GM12878 (cell line): Measurements from ENCODE around the gene MZB1. TPM values are rescaled to one million over a fixed set of nuclear protein-coding genes. Genes with fewer than 3 reads are reported as not detected.
A peak's percentile ranks its signal among the peaks of the same experiment; 100 is the strongest.

Experiments
- ATAC-seq: fragments of 200-7000 bp; cut with Tn5 transposase; 3 replicates; pipeline ENCODE4 v1.9.1; 2020; ENCODE audit warnings: mild to moderate bottlenecking, moderate library complexity
- BruUV-seq: library from RNA; stranded (reverse); fragments of 400-500 nt; replicated peaks from 2 replicates; lab custom pipeline; 2021; lab: Mats Ljungman, UMichigan
- CTCF ChIA-PET: fragments of 300-600 bp; sonication (Branson Sonifier 250); formaldehyde crosslinking; extraction: SDS; loops from one replicate; lab custom pipeline; 2021; ENCODE audit warnings: inconsistent platforms; lab: Yijun Ruan, JAX
- POLR2A ChIA-PET: fragments of 350-600 bp; formaldehyde crosslinking; extraction: SDS; loops from one replicate; lab custom pipeline; 2021; ENCODE audit warnings: inconsistent platforms; lab: Charles Lee
- RAD21 ChIA-PET: fragments of 300-600 bp; sonication (Branson Sonifier 250); formaldehyde crosslinking; loops from one replicate; lab custom pipeline; 2023; ENCODE audit warnings: antibody characterized with exemption; ENCODE audit not compliant: unreplicated experiment; lab: Charles Lee
- SMC1A ChIA-PET: fragments of 300-600 bp; sonication (Branson Sonifier 250); formaldehyde crosslinking; loops from one replicate; lab custom pipeline; 2023; ENCODE audit not compliant: unreplicated experiment, uncharacterized antibody; lab: Charles Lee
- DNase-seq: peaks from one replicate; pipeline ENCODE4 v3.0.0-alpha.2; 2011; ENCODE audit warnings: low read depth, low spot score
- FAIRE-seq: peaks from 3 replicates; lab custom pipeline; 2011; peaks lifted over from hg19 to GRCh38; lab: Jason Lieb, UNC
- H2AFZ ChIP-seq: 2 replicates; pipeline ENCODE4 v1.6.0; 2011; ENCODE audit warnings: low read depth, low read length, control low read depth; ENCODE audit not compliant: control insufficient read depth
- H3K27ac ChIP-seq: 2 replicates; pipeline ENCODE4 v1.5.1; 2011; ENCODE audit warnings: control low read depth; ENCODE audit not compliant: control insufficient read depth, insufficient read depth
- H3K27me3 ChIP-seq, 2 experiments: replicated peaks in 1 of 2; 2 replicates each; pipeline versions ENCODE4 v1.6.0 to v1.6.1; 2011; ENCODE audit warnings: low read length in 1 of 2; ENCODE audit not compliant: control insufficient read depth in 2 of 2, insufficient read depth in 2 of 2
- H3K36me3 ChIP-seq, 2 experiments: 2 replicates each; pipeline ENCODE4 v1.5.1; 2011; ENCODE audit warnings: low read length in 1 of 2; ENCODE audit not compliant: control insufficient read depth in 2 of 2, insufficient read depth in 2 of 2
- H3K4me1 ChIP-seq: 2 replicates; pipeline ENCODE4 v1.6.1; 2011; ENCODE audit warnings: mild to moderate bottlenecking, low read length, moderate library complexity, mixed read lengths; ENCODE audit not compliant: control insufficient read depth, insufficient read depth
- H3K4me2 ChIP-seq: 2 replicates; pipeline ENCODE4 v1.6.0; 2011; ENCODE audit warnings: control low read depth; ENCODE audit not compliant: control insufficient read depth, insufficient read depth
- H3K4me3 ChIP-seq: fragments of 200-600 bp; sonication (generic); 2 replicates; pipeline ENCODE4 v1.5.1; 2016
- H3K79me2 ChIP-seq: 2 replicates; pipeline ENCODE4 v1.6.0; 2011; ENCODE audit warnings: low read length; ENCODE audit not compliant: control insufficient read depth, insufficient read depth
- H3K9ac ChIP-seq: 2 replicates; pipeline ENCODE4 v1.8.0; 2011; ENCODE audit warnings: low read length, control low read depth, mixed read lengths; ENCODE audit not compliant: control insufficient read depth, insufficient read depth
- H3K9me3 ChIP-seq: replicated peaks from 3 replicates; pipeline ENCODE4 v1.5.1; 2011; ENCODE audit warnings: mild to moderate bottlenecking, low read length; ENCODE audit not compliant: control insufficient read depth, insufficient read depth
- H4K20me1 ChIP-seq: 2 replicates; pipeline ENCODE4 v1.6.0; 2011; ENCODE audit not compliant: control insufficient read depth, insufficient read depth
- BACH1 ChIP-seq: fragments of 450-650 bp; IDR thresholded peaks from 2 replicates; pipeline ENCODE4 v1.6.1; 2017; ENCODE audit warnings: mild to moderate bottlenecking, borderline replicate concordance
- CHD2 ChIP-seq: IDR thresholded peaks from 2 replicates; pipeline ENCODE4 v1.6.1; 2011; ENCODE audit warnings: low read depth, low read length, improper control_type of control experiment, borderline replicate concordance
- DPF2 ChIP-seq: fragments of 450-650 bp; IDR thresholded peaks from 2 replicates; pipeline ENCODE4 v1.6.1; 2017; ENCODE audit warnings: mild to moderate bottlenecking
- HCFC1 ChIP-seq: fragments of 150-350 bp; IDR thresholded peaks from 2 replicates; pipeline ENCODE4 v1.6.1; 2014; ENCODE audit warnings: low read length
- IKZF1 ChIP-seq: fragments of 450-650 bp; conservative IDR thresholded peaks from 2 replicates; pipeline ENCODE4 v1.6.1; 2017; ENCODE audit warnings: antibody characterized with exemption, mild to moderate bottlenecking
- NR2F1 ChIP-seq: fragments of 450-650 bp; conservative IDR thresholded peaks from 2 replicates; pipeline ENCODE4 v1.6.1; 2017; ENCODE audit warnings: mild to moderate bottlenecking
- PBX3 ChIP-seq: IDR thresholded peaks from 2 replicates; pipeline ENCODE4 v1.6.1; 2011; ENCODE audit warnings: mild to moderate bottlenecking, low read depth, low read length, moderate library complexity; ENCODE audit not compliant: insufficient replicate concordance
- PML ChIP-seq: IDR thresholded peaks from 2 replicates; pipeline ENCODE4 v1.6.1; 2012; ENCODE audit warnings: low read length, inconsistent platforms
- SP1 ChIP-seq: IDR thresholded peaks from one replicate; pipeline ENCODE4 v1.6.1; 2011; ENCODE audit warnings: low read depth, low read length
- SRF ChIP-seq, 2 experiments: IDR thresholded peaks; 2 replicates each; pipeline ENCODE4 v1.6.1; 2011; ENCODE audit warnings: low read depth in 2 of 2, low read length in 2 of 2, mild to moderate bottlenecking in 1 of 2, moderate library complexity in 1 of 2
- TAF1 ChIP-seq: IDR thresholded peaks from 2 replicates; pipeline ENCODE4 v1.6.1; 2011; ENCODE audit warnings: mild to moderate bottlenecking, low read depth, low read length, borderline replicate concordance
- YY1 ChIP-seq: IDR thresholded peaks from 2 replicates; pipeline ENCODE4 v1.6.1; 2011; ENCODE audit warnings: low read depth, mild to moderate bottlenecking, low read length
- WGBS: methylation state at CpG from one replicate; pipeline ENCODE4 v1.1.6; 2016; ENCODE audit warnings: low lambda C conversion rate; ENCODE audit not compliant: insufficient replicate concordance, insufficient coverage; ENCODE audit errors: missing lambda C conversion rate; 5-methylcytosine and 5-hydroxymethylcytosine counted together
- in situ Hi-C: fragments of 300-500 bp; cut with MboI; formaldehyde crosslinking; loops from 9 replicates; pipeline ENCODE4 v1.14.3; 2018; ENCODE audit warnings: mixed read lengths
- intact Hi-C: fragments of 100-400 bp; cut with micrococcal nuclease; formaldehyde crosslinking; loops from one replicate; pipeline ENCODE4 v1.14.2; 2022; ENCODE audit not compliant: unreplicated experiment
- polyA plus RNA-seq, 11 experiments: library from polyadenylated mRNA; depleted of rRNA in 4 of 11; unstranded in 6 of 11; stranded (reverse) in 5 of 11; fragments of >200 nt; fragmentation: Nextera tagmentation in 4 of 11; fragmentation: Illumina TruSeq in 1 of 11; extraction: Ambion mirVana in 4 of 11; extraction: Trizol in 1 of 11; gene quantifications; 1 replicate in 1 of 11; 2 replicates in 10 of 11; pipeline versions ENCODE4 v1.2.1 to v1.2.3, GENCODE V29; 2011 to 2016; ENCODE audit warnings: inconsistent platforms in 2 of 11, missing spikeins in 2 of 11, low read depth in 1 of 11
- total RNA-seq, 4 experiments: library from RNA; depleted of rRNA in 3 of 4; stranded (reverse); fragments of >200 nt in 3 of 4; fragmentation: Illumina TruSeq in 1 of 4; extraction: Trizol in 1 of 4; gene quantifications; 2 replicates each; pipeline versions ENCODE4 v1.2.1 to v1.2.3, GENCODE V29; 2013 to 2021
- TF ChIP-seq, protein P1 (sequence below): fragments of 450-650 bp; IDR thresholded peaks from 2 replicates; pipeline ENCODE4 v1.6.1; 2016; ENCODE audit warnings: mild to moderate bottlenecking, moderate library complexity, borderline replicate concordance
- TF ChIP-seq, protein P2 (sequence below): fragments of 450-650 bp; IDR thresholded peaks from 2 replicates; pipeline ENCODE4 v1.6.1; 2017; ENCODE audit warnings: mild to moderate bottlenecking
- TF ChIP-seq, protein P3 (sequence below): IDR thresholded peaks from 2 replicates; pipeline ENCODE4 v1.6.1; 2011; ENCODE audit warnings: borderline replicate concordance, low read depth, mild to moderate bottlenecking, moderate library complexity, low read length; ENCODE audit not compliant: insufficient read depth, poor library complexity, severe bottlenecking

MZB1 gene
- total and polyA plus RNA-seq, 10 of the 15 experiments (the other 5 are each of a cell fraction or from before 2014, with no cell fraction given) = 19.3 to 406 (median 188) TPM

- peak overlapping the region; percentile 73 for H3K4me2 ChIP-seq
- ChIA-PET POLR2A (interaction anchor here (1.1 kb wide), 1 partner anchor 10 kb away, joined by 3 read pairs; the partner anchor contains the start of gene SPATA24), SMC1A (interaction anchor here (1.8 to 3.9 kb wide), 2 partner anchors 28 to 120 kb away, joined by 4 to 15 read pairs; no protein-coding TSS in a partner anchor), CTCF (interaction anchor here (1.8 to 1.9 kb wide), 2 partner anchors 12 to 26 kb away, joined by 6 to 10 read pairs; no protein-coding TSS in a partner anchor), RAD21 (interaction anchor here (2.2 kb wide), 1 partner anchor 28 kb away, joined by 14 read pairs; no protein-coding TSS in a partner anchor)
- ATAC-seq = peak; percentile 1
- H3K9me3 ChIP-seq = no peaks in the 10 kb centered on the region
- peak overlapping the region; percentile 97 for H3K9ac ChIP-seq
- peak overlapping the region; percentile 87 for H3K4me3 ChIP-seq
- peak overlapping the region; percentile 68 for H2AFZ ChIP-seq
- WGBS = 47% methylated on average over 37 of the region's 62 CpGs
- peaks cover 56% of the 10 kb centered on the region for H3K4me1 ChIP-seq
- in situ Hi-C loops (no loop called here), intact Hi-C loops (loop anchor here (5.0 kb wide), 3 partner anchors 102 to 142 kb away; partner anchors contain the start of gene MATR3)
- H3K79me2 ChIP-seq = peaks cover 65% of the 10 kb centered on the region
- BruUV-seq = no TSS peak
- peaks cover 0 to 7% of the 10 kb centered on the region in 2 experiments; a peak in 1 of 4 replicates for H3K36me3 ChIP-seq
- H3K27me3 ChIP-seq = no peaks in the 10 kb centered on the region
- DNase-seq = no peak
- no peak for FAIRE-seq
- H3K27ac ChIP-seq = peak overlapping the region; percentile 90
- no peaks in the 10 kb centered on the region for H4K20me1 ChIP-seq
- TF ChIP-seq YY1 (no peak), BACH1 (peak; percentile 33; the same call in 1 of the 2 replicates), PBX3 (no peak), TAF1 (0 out of 2 replicates have a peak, but pooled peaks have one; percentile 25), HCFC1 (0 out of 2 replicates have a peak, but pooled peaks have one; percentile 26), SP1 (no peak), PML (no peak), CHD2 (no peak), SRF (IDR thresholded peaks at IDR 0.05; ENCODE audit: low read depth in 2 of 2, low read length in 2 of 2) (no peak), NR2F1 (0 out of 2 replicates have a peak, but pooled peaks have one; percentile 42), DPF2 (0 out of 2 replicates have a peak, but pooled peaks have one; percentile 22), IKZF1 (peak; percentile 20; the same call in 1 of the 2 replicates)
- TF ChIP-seq, protein P1, sequence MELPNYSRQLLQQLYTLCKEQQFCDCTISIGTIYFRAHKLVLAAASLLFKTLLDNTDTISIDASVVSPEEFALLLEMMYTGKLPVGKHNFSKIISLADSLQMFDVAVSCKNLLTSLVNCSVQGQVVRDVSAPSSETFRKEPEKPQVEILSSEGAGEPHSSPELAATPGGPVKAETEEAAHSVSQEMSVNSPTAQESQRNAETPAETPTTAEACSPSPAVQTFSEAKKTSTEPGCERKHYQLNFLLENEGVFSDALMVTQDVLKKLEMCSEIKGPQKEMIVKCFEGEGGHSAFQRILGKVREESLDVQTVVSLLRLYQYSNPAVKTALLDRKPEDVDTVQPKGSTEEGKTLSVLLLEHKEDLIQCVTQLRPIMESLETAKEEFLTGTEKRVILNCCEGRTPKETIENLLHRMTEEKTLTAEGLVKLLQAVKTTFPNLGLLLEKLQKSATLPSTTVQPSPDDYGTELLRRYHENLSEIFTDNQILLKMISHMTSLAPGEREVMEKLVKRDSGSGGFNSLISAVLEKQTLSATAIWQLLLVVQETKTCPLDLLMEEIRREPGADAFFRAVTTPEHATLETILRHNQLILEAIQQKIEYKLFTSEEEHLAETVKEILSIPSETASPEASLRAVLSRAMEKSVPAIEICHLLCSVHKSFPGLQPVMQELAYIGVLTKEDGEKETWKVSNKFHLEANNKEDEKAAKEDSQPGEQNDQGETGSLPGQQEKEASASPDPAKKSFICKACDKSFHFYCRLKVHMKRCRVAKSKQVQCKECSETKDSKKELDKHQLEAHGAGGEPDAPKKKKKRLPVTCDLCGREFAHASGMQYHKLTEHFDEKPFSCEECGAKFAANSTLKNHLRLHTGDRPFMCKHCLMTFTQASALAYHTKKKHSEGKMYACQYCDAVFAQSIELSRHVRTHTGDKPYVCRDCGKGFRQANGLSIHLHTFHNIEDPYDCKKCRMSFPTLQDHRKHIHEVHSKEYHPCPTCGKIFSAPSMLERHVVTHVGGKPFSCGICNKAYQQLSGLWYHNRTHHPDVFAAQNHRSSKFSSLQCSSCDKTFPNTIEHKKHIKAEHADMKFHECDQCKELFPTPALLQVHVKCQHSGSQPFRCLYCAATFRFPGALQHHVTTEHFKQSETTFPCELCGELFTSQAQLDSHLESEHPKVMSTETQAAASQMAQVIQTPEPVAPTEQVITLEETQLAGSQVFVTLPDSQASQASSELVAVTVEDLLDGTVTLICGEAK = no peak
- TF ChIP-seq, protein P2, sequence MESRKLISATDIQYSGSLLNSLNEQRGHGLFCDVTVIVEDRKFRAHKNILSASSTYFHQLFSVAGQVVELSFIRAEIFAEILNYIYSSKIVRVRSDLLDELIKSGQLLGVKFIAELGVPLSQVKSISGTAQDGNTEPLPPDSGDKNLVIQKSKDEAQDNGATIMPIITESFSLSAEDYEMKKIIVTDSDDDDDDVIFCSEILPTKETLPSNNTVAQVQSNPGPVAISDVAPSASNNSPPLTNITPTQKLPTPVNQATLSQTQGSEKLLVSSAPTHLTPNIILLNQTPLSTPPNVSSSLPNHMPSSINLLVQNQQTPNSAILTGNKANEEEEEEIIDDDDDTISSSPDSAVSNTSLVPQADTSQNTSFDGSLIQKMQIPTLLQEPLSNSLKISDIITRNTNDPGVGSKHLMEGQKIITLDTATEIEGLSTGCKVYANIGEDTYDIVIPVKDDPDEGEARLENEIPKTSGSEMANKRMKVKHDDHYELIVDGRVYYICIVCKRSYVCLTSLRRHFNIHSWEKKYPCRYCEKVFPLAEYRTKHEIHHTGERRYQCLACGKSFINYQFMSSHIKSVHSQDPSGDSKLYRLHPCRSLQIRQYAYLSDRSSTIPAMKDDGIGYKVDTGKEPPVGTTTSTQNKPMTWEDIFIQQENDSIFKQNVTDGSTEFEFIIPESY = no peak
- TF ChIP-seq, protein P3, sequence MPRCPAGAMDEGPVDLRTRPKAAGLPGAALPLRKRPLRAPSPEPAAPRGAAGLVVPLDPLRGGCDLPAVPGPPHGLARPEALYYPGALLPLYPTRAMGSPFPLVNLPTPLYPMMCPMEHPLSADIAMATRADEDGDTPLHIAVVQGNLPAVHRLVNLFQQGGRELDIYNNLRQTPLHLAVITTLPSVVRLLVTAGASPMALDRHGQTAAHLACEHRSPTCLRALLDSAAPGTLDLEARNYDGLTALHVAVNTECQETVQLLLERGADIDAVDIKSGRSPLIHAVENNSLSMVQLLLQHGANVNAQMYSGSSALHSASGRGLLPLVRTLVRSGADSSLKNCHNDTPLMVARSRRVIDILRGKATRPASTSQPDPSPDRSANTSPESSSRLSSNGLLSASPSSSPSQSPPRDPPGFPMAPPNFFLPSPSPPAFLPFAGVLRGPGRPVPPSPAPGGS = no peak
Observed at GRCh38 chr5:139394123-139394653, 4.5 kb upstream of the MZB1 start.
